K562 (cell line): Measurements from ENCODE around the gene OR2T8. TPM values are rescaled to one million over a fixed set of nuclear protein-coding genes. Genes with fewer than 3 reads are reported as not detected.
A peak's percentile ranks its signal among the peaks of the same experiment; 100 is the strongest.

ENCODE experiments used
- C11orf30 ChIP-seq: fragments of 450-650 bp; IDR thresholded peaks from 2 replicates; pipeline ENCODE4 v1.6.1; 2016; ENCODE audit warnings: low read depth, mild to moderate bottlenecking
- ESRRA ChIP-seq: fragments of 450-650 bp; IDR thresholded peaks from 2 replicates; pipeline ENCODE4 v1.6.1; 2014; ENCODE audit warnings: low read depth, mild to moderate bottlenecking, moderate library complexity, borderline replicate concordance
- HNRNPK ChIP-seq: fragments of 200-400 bp; formaldehyde crosslinking; IDR thresholded peaks from one replicate; pipeline ENCODE4 v1.6.1; 2018; ENCODE audit warnings: mild to moderate bottlenecking, low read depth, low read length; ENCODE audit not compliant: poor library complexity, severe bottlenecking
- KDM5B ChIP-seq: fragments of 200-600 bp; sonication (generic); IDR thresholded peaks from 2 replicates; pipeline ENCODE4 v1.6.1; 2012; ENCODE audit warnings: low read depth, mild to moderate bottlenecking, moderate library complexity, low read length, control low read depth, inconsistent platforms; ENCODE audit not compliant: insufficient replicate concordance
- KLF6 ChIP-seq: fragments of 250-450 bp; sonication (Bioruptor Pico); IDR thresholded peaks from 2 replicates; pipeline ENCODE4 v1.4.0; 2020; ENCODE audit warnings: mild to moderate bottlenecking, moderate library complexity, borderline replicate concordance
- MAFF ChIP-seq: IDR thresholded peaks from 2 replicates; pipeline ENCODE4 v1.6.1; 2012; ENCODE audit warnings: low read length, improper control_type of control experiment
- MBD2 ChIP-seq: sonication (generic); IDR thresholded peaks from 2 replicates; pipeline ENCODE4 v1.6.1; 2016; ENCODE audit warnings: low read depth, borderline replicate concordance
- MECOM ChIP-seq: fragments of 250-450 bp; sonication (Bioruptor Pico); IDR thresholded peaks from 2 replicates; pipeline ENCODE4 v1.8.0; 2022; ENCODE audit warnings: inconsistent platforms
- PTBP1 ChIP-seq: fragments of 200-400 bp; formaldehyde crosslinking; IDR thresholded peaks from 2 replicates; pipeline ENCODE4 v1.6.1; 2017; ENCODE audit warnings: low read depth, low read length
- RBBP5 ChIP-seq: fragments of 200-600 bp; sonication (generic); IDR thresholded peaks from 2 replicates; pipeline ENCODE4 v1.6.1; 2012; ENCODE audit warnings: borderline replicate concordance, mild to moderate bottlenecking, low read length, control low read depth, inconsistent platforms; ENCODE audit not compliant: insufficient read depth, poor library complexity, severe bottlenecking
- SMAD1 ChIP-seq: fragments of 150-350 bp; IDR thresholded peaks from 2 replicates; pipeline ENCODE4 v1.6.1; 2014; ENCODE audit warnings: low read length, low read depth; ENCODE audit not compliant: partially characterized antibody
- SMAD3 ChIP-seq: fragments of 450-650 bp; formaldehyde crosslinking; conservative IDR thresholded peaks from 2 replicates; pipeline ENCODE4 v1.4.0; 2020; ENCODE audit warnings: mild to moderate bottlenecking
- TAL1 ChIP-seq: fragments of 450-650 bp; IDR thresholded peaks from 2 replicates; pipeline ENCODE4 v1.6.1; 2016; ENCODE audit warnings: mild to moderate bottlenecking
- TCF3 ChIP-seq: sonication (generic); formaldehyde crosslinking; IDR thresholded peaks from 2 replicates; pipeline ENCODE4 v1.4.0; 2020; ENCODE audit warnings: mild to moderate bottlenecking, missing genetic modification reagents
- XRCC5 ChIP-seq: fragments of 200-400 bp; formaldehyde crosslinking; IDR thresholded peaks from 2 replicates; pipeline ENCODE4 v1.6.1; 2017; ENCODE audit warnings: low read depth, mild to moderate bottlenecking, low read length
- ZKSCAN1 ChIP-seq: fragments of 150-350 bp; IDR thresholded peaks from 2 replicates; pipeline ENCODE4 v1.6.1; 2016; ENCODE audit warnings: low read depth, low read length
- ZNF174 ChIP-seq: fragments of 250-450 bp; sonication (Bioruptor Pico); IDR thresholded peaks from 2 replicates; pipeline ENCODE4 v1.4.0; 2020; ENCODE audit warnings: mild to moderate bottlenecking
- polyA plus RNA-seq, 8 experiments: library from polyadenylated mRNA; depleted of rRNA in 4 of 8; stranded (reverse) in 5 of 8; unstranded in 3 of 8; fragments of >200 nt; fragmentation: Nextera tagmentation in 2 of 8; fragmentation: Illumina TruSeq in 1 of 8; extraction: Ambion mirVana in 2 of 8; extraction: Trizol in 1 of 8; gene quantifications; 2 replicates each; pipeline versions ENCODE4 v1.2.1 to v1.2.3, GENCODE V29; 2011 to 2014; ENCODE audit warnings: inconsistent platforms in 1 of 8, missing spikeins in 1 of 8
- total RNA-seq, 7 experiments: library from RNA; depleted of rRNA in 6 of 7; stranded (reverse); fragments of >200 nt in 6 of 7; fragmentation: Illumina TruSeq in 2 of 7; extraction: Trizol in 2 of 7; gene quantifications; 2 replicates each; pipeline versions ENCODE4 v1.2.1 to v1.2.3, GENCODE V29; 2011 to 2021; ENCODE audit warnings: low replicate concordance in 1 of 7
- TF ChIP-seq, protein P1 (sequence below): fragments of 250-450 bp; sonication (Bioruptor Pico); IDR thresholded peaks from 2 replicates; pipeline ENCODE4 v1.4.0; 2020; ENCODE audit warnings: mild to moderate bottlenecking, moderate library complexity, borderline replicate concordance
- TF ChIP-seq, protein P2 (sequence below), 2 experiments: fragments of 250-450 bp in 1 of 2; fragments of 450-650 bp in 1 of 2; sonication (Bioruptor Pico) in 1 of 2; IDR thresholded peaks; 2 replicates each; pipeline versions ENCODE4 v1.6.1 to v1.8.0; 2016 to 2021; ENCODE audit warnings: mild to moderate bottlenecking in 2 of 2, moderate library complexity in 2 of 2, missing compliant biosample characterization in 1 of 2, missing genetic modification characterization in 1 of 2
- TF ChIP-seq, protein P3 (sequence below): sonication (generic); formaldehyde crosslinking; IDR thresholded peaks from 2 replicates; pipeline ENCODE4 v1.8.1; 2023; ENCODE audit warnings: mild to moderate bottlenecking, missing genetic modification reagents, moderate library complexity
- TF ChIP-seq, protein P4 (sequence below): sonication (generic); formaldehyde crosslinking; IDR thresholded peaks from 2 replicates; pipeline ENCODE4 v1.5.0; 2020; ENCODE audit warnings: missing genetic modification reagents
- TF ChIP-seq, protein P5 (sequence below): sonication (generic); formaldehyde crosslinking; IDR thresholded peaks from 2 replicates; pipeline ENCODE4 v1.8.0; 2022; ENCODE audit warnings: mild to moderate bottlenecking, missing genetic modification reagents

Gene OR2T8
- total and polyA plus RNA-seq, 9 of the 15 experiments (the other 6 are each of a cell fraction or from before 2014, with no cell fraction given) = 0.08 to 0.46 (median 0.31) TPM; not detected in 3

DNA sequence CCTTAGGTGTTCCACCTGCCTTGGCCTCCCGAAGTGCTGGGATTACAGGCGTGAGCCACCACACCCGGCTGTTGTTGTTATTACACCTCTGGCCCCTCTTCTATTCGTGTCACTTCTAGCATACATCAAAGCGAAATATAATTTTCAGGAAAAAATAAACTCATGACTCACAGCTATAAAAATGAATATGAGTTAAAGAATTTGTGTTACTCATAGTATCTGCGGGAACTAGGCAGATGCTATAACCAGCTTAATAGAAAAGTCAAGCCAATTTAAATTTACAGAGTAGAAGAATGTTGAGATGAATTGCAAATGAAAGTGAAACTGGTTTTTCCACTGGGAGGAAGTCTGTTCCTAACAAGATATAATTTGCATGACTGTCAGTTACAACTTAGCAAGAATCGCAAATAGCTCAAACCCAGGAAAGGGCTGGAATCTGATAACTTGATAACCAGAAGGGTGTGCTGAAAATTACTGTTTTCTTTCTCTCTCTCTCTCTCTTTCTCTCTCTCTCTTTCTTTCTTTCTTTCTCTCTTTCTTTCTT, 13.5 kb upstream of the OR2T8 start (continued):
- TF ChIP-seq, protein P1, sequence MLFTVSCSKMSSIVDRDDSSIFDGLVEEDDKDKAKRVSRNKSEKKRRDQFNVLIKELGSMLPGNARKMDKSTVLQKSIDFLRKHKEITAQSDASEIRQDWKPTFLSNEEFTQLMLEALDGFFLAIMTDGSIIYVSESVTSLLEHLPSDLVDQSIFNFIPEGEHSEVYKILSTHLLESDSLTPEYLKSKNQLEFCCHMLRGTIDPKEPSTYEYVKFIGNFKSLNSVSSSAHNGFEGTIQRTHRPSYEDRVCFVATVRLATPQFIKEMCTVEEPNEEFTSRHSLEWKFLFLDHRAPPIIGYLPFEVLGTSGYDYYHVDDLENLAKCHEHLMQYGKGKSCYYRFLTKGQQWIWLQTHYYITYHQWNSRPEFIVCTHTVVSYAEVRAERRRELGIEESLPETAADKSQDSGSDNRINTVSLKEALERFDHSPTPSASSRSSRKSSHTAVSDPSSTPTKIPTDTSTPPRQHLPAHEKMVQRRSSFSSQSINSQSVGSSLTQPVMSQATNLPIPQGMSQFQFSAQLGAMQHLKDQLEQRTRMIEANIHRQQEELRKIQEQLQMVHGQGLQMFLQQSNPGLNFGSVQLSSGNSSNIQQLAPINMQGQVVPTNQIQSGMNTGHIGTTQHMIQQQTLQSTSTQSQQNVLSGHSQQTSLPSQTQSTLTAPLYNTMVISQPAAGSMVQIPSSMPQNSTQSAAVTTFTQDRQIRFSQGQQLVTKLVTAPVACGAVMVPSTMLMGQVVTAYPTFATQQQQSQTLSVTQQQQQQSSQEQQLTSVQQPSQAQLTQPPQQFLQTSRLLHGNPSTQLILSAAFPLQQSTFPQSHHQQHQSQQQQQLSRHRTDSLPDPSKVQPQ (CRISPR knock-in tag) = no peak
- TF ChIP-seq XRCC5 (no peak), HNRNPK (no peak), ESRRA (no peak), C11orf30 (peak; percentile 22; the same call in 1 of the 2 replicates), MAFF (no peak), SMAD3 (CRISPR knock-in tag) (0 out of 2 replicates have a peak, but pooled peaks have one; percentile 37), MBD2 (no peak), ZNF174 (CRISPR knock-in tag) (no peak), RBBP5 (peak; percentile 29), MECOM (CRISPR knock-in tag) (no peak), SMAD1 (no peak), TAL1 (peak; percentile 53; the same call in 1 of the 2 replicates), PTBP1 (no peak), KDM5B (no peak), KLF6 (CRISPR knock-in tag) (no peak), ZKSCAN1 (no peak), TCF3 (CRISPR knock-in tag) (no peak)
- TF ChIP-seq, protein P2, sequence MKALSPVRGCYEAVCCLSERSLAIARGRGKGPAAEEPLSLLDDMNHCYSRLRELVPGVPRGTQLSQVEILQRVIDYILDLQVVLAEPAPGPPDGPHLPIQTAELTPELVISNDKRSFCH (CRISPR knock-in tag; IDR thresholded peaks at IDR 0.05) = no peak
- TF ChIP-seq, protein P2 (tag; IDR thresholded peaks at IDR 0.05) = no peak
- TF ChIP-seq, protein P3, sequence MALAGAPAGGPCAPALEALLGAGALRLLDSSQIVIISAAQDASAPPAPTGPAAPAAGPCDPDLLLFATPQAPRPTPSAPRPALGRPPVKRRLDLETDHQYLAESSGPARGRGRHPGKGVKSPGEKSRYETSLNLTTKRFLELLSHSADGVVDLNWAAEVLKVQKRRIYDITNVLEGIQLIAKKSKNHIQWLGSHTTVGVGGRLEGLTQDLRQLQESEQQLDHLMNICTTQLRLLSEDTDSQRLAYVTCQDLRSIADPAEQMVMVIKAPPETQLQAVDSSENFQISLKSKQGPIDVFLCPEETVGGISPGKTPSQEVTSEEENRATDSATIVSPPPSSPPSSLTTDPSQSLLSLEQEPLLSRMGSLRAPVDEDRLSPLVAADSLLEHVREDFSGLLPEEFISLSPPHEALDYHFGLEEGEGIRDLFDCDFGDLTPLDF (CRISPR knock-in tag) = no peak
- TF ChIP-seq, protein P4, sequence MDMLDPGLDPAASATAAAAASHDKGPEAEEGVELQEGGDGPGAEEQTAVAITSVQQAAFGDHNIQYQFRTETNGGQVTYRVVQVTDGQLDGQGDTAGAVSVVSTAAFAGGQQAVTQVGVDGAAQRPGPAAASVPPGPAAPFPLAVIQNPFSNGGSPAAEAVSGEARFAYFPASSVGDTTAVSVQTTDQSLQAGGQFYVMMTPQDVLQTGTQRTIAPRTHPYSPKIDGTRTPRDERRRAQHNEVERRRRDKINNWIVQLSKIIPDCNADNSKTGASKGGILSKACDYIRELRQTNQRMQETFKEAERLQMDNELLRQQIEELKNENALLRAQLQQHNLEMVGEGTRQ = no peak
- TF ChIP-seq, protein P5, sequence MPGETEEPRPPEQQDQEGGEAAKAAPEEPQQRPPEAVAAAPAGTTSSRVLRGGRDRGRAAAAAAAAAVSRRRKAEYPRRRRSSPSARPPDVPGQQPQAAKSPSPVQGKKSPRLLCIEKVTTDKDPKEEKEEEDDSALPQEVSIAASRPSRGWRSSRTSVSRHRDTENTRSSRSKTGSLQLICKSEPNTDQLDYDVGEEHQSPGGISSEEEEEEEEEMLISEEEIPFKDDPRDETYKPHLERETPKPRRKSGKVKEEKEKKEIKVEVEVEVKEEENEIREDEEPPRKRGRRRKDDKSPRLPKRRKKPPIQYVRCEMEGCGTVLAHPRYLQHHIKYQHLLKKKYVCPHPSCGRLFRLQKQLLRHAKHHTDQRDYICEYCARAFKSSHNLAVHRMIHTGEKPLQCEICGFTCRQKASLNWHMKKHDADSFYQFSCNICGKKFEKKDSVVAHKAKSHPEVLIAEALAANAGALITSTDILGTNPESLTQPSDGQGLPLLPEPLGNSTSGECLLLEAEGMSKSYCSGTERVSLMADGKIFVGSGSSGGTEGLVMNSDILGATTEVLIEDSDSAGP (CRISPR knock-in tag) = no peak
